MCF 10A (cell line): ENCODE results near the gene KIR2DL1. TPM values are rescaled to one million over a fixed set of nuclear protein-coding genes. Genes with fewer than 3 reads are reported as not detected.
"Not testable (repeated sequence)": the region's sequence is repeated elsewhere in the genome, so short reads cannot be mapped to it uniquely, and the experiment has no call there.

Experiments used
- BruUV-seq: library from RNA; stranded (reverse); fragments of 400-500 nt; replicated peaks from 2 replicates; lab custom pipeline; 2021; lab: Mats Ljungman, UMichigan
- CTCF ChIA-PET: fragments of 300-600 bp; sonication (Branson Sonifier 250); formaldehyde crosslinking; extraction: SDS; loops from one replicate; lab custom pipeline; 2021; ENCODE audit warnings: antibody characterized with exemption, inconsistent platforms; lab: Yijun Ruan, JAX
- POLR2A ChIA-PET: fragments of 300-600, 350-650 bp; sonication (Branson Sonifier 250); formaldehyde crosslinking; extraction: SDS; loops from one replicate; lab custom pipeline; 2020; ENCODE audit warnings: antibody characterized with exemption, inconsistent platforms; lab: Yijun Ruan, JAX
- DNase-seq: peaks from one replicate; pipeline ENCODE4 v3.0.0-alpha.2; 2018; ENCODE audit not compliant: unreplicated experiment
- H3K27ac Mint-ChIP-seq: one replicate; pipeline ENCODE4 v1.8.0; 2022; ENCODE audit warnings: mild to moderate bottlenecking, low read depth, mixed read lengths; ENCODE audit not compliant: unreplicated experiment
- H3K27me3 Mint-ChIP-seq: one replicate; pipeline ENCODE4 v1.8.0; 2022; ENCODE audit warnings: mixed read lengths; ENCODE audit not compliant: insufficient read depth, unreplicated experiment
- H3K36me3 Mint-ChIP-seq: one replicate; pipeline ENCODE4 v1.8.0; 2022; ENCODE audit warnings: mild to moderate bottlenecking, moderate library complexity, mixed read lengths; ENCODE audit not compliant: insufficient read depth, unreplicated experiment
- H3K4me1 Mint-ChIP-seq: one replicate; pipeline ENCODE4 v1.8.0; 2022; ENCODE audit warnings: mixed read lengths; ENCODE audit not compliant: insufficient read depth, unreplicated experiment
- H3K4me3 Mint-ChIP-seq: one replicate; pipeline ENCODE4 v1.8.0; 2022; ENCODE audit warnings: mild to moderate bottlenecking, moderate library complexity, mixed read lengths; ENCODE audit not compliant: unreplicated experiment
- H3K9me3 Mint-ChIP-seq: one replicate; pipeline ENCODE4 v1.8.0; 2022; ENCODE audit warnings: mixed read lengths; ENCODE audit not compliant: unreplicated experiment
- intact Hi-C: fragments of 100-400 bp; cut with micrococcal nuclease; formaldehyde crosslinking; loops from 2 replicates; pipeline ENCODE4 v1.14.1; 2022
- total RNA-seq: library from RNA; stranded (reverse); gene quantifications from 2 replicates; pipeline ENCODE4 v1.2.3, GENCODE V29; 2022

Gene KIR2DL1
- total RNA-seq, 1 experiment from 2014 or later: not detected

DNA sequence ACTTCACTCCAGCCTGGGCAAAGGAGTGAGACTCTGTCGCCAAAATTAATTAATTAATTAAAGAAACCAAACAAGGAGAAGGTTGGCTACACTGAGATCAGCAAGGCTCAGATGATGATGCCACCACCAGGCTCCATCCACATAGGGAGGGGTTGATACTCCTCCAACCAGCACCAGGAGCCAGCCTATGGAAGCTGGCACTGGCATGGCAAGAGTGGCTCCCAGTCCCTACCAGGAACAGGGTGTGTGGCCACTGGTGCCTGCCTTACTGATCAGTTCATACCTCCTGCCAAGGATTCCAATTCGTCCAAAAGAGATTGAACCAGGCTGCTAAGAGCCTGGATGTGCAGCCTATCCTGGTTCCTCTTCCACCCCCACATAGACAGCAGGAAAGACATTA is 3.1 kb downstream of the KIR2DL1 start:
- H3K4me3 Mint-ChIP-seq, H3K27me3 Mint-ChIP-seq, POLR2A ChIA-PET, H3K4me1 Mint-ChIP-seq, H3K36me3 Mint-ChIP-seq, CTCF ChIA-PET, intact Hi-C loops, DNase-seq, H3K27ac Mint-ChIP-seq, BruUV-seq: not testable (repeated sequence)
- peaks cover 67% of the 10 kb centered on the region for H3K9me3 Mint-ChIP-seq

DNA sequence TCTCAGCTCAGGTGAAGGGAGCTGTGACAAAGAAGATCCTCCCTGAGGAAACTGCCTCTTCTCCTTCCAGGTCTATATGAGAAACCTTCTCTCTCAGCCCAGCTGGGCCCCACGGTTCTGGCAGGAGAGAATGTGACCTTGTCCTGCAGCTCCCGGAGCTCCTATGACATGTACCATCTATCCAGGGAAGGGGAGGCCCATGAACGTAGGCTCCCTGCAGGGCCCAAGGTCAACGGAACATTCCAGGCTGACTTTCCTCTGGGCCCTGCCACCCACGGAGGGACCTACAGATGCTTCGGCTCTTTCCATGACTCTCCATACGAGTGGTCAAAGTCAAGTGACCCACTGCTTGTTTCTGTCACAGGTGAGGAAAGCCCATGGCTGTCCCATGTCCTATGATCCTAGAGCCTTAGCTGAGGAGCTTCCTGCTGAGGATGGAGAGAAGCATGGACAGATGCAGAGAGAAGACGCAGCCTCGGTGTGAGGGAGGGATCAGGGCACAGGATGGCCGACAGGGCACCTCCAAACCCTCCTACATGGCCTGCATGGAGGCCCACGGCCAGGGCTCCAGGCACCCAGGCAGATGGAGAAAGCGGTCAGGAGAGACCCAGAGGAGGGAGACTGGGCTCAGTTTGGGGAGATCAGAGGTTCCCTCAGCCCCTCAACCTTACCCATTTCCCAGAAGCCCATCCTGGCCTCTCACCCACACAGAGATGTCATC is 5.7 kb downstream of the KIR2DL1 start:
- H3K9me3 Mint-ChIP-seq: peaks cover 68% of the 10 kb centered on the region
- H3K4me1 Mint-ChIP-seq, H3K27ac Mint-ChIP-seq, CTCF ChIA-PET, POLR2A ChIA-PET, intact Hi-C loops, DNase-seq, H3K4me3 Mint-ChIP-seq, H3K36me3 Mint-ChIP-seq, H3K27me3 Mint-ChIP-seq, BruUV-seq: not testable (repeated sequence)

DNA sequence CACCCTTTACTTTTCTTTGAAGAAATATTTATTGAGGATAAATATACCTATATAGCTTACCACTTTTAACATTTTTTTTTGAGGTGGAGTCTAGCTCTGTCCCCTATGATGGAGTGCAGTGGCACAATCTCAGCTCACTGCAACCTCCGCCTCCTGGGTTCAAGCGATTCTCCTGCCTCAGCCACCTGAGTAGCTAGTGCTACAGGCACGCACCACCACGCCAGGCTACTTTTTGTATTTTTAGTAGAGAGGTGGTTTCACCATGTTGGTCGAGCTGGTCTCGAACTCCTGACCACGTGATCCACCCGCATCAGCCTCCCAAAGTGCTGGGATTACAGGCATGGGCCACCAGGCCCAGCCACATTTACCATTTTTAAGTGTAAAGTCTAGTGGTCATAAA is 6.2 kb downstream of the KIR2DL1 start:
- H3K36me3 Mint-ChIP-seq: not testable (repeated sequence)

DNA sequence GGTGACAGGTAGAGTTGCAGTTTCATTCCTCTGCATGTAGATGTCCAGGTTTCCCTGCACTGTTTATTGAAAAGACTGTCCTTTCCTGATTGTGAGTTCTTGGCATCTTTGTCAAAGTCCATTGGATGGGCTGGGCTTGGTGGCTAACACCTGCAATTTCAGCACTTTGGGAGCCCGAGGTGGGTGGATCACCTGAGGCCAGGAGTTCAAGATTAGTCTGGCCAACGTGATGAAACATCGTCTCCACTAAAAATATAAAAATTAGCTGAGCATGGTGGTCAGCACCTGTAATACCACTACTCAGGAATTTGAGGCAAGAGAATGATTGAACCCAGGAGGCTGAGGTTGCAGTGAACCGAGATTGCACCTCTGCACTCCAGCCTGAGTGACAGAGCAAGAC is 8.3 kb downstream of the KIR2DL1 start:
- H3K9me3 Mint-ChIP-seq: peaks cover 56% of the 10 kb centered on the region
- H3K36me3 Mint-ChIP-seq, H3K27me3 Mint-ChIP-seq, H3K4me1 Mint-ChIP-seq, DNase-seq, intact Hi-C loops, BruUV-seq, CTCF ChIA-PET, POLR2A ChIA-PET, H3K4me3 Mint-ChIP-seq, H3K27ac Mint-ChIP-seq: not testable (repeated sequence)

More for the DNA sequence above, 6.2 kb downstream of the KIR2DL1 start:
- POLR2A ChIA-PET, H3K27ac Mint-ChIP-seq, DNase-seq, CTCF ChIA-PET, BruUV-seq, intact Hi-C loops, H3K4me1 Mint-ChIP-seq, H3K4me3 Mint-ChIP-seq, H3K27me3 Mint-ChIP-seq: not testable (repeated sequence)
- H3K9me3 Mint-ChIP-seq: peaks cover 67% of the 10 kb centered on the region

- CTCF ChIA-PET, H3K27ac Mint-ChIP-seq, H3K4me1 Mint-ChIP-seq, H3K36me3 Mint-ChIP-seq, H3K27me3 Mint-ChIP-seq, POLR2A ChIA-PET, intact Hi-C loops, BruUV-seq, H3K4me3 Mint-ChIP-seq: not testable (repeated sequence)
- H3K9me3 Mint-ChIP-seq: peaks cover 52% of the 10 kb centered on the region
- DNase-seq: peak; percentile 68
Measured at GRCh38 chr19:54778896-54779295, 9.3 kb downstream of the KIR2DL1 start.

GRCh38 chr19:54782916-54783315 is 13.3 kb downstream of the KIR2DL1 start:
- BruUV-seq, CTCF ChIA-PET, intact Hi-C loops, H3K27me3 Mint-ChIP-seq, H3K27ac Mint-ChIP-seq, H3K4me1 Mint-ChIP-seq, H3K4me3 Mint-ChIP-seq, H3K36me3 Mint-ChIP-seq, POLR2A ChIA-PET, DNase-seq: not testable (repeated sequence)
- peaks cover 46% of the 10 kb centered on the region for H3K9me3 Mint-ChIP-seq

GRCh38 chr19:54786091-54786723 is 16.6 kb downstream of the KIR2DL1 start:
- BruUV-seq, POLR2A ChIA-PET, CTCF ChIA-PET, H3K4me1 Mint-ChIP-seq, H3K27me3 Mint-ChIP-seq, H3K27ac Mint-ChIP-seq, intact Hi-C loops, H3K4me3 Mint-ChIP-seq, H3K36me3 Mint-ChIP-seq: not testable (repeated sequence)
- peak; percentile 95 for DNase-seq
- peaks cover 62% of the 10 kb centered on the region for H3K9me3 Mint-ChIP-seq

DNA sequence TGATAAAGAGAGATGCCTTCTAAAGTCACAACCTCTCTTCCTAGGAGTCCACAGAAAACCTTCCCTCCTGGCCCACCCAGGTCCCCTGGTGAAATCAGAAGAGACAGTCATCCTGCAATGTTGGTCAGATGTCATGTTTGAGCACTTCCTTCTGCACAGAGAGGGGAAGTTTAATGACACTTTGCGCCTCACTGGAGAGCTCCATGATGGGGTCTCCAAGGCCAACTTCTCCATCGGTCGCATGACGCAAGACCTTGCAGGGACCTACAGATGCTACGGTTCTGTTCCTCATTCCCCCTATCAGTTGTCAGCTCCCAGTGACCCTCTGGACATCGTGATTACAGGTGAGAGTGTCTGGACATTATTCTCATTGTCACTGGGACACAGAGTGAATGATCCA is 18.6 kb downstream of the KIR2DL1 start:
- intact Hi-C loops, H3K27me3 Mint-ChIP-seq, H3K4me1 Mint-ChIP-seq, BruUV-seq, CTCF ChIA-PET, H3K36me3 Mint-ChIP-seq, H3K4me3 Mint-ChIP-seq, POLR2A ChIA-PET, DNase-seq, H3K27ac Mint-ChIP-seq: not testable (repeated sequence)
- peaks cover 68% of the 10 kb centered on the region for H3K9me3 Mint-ChIP-seq
